HFF-Myc (cell line): ENCODE measurements around the gene ABHD14A.

Experiments used
- DNase-seq: peaks from one replicate; pipeline ENCODE4 v3.0.0-alpha.2; 2011; ENCODE audit warnings: low read depth; ENCODE audit errors: extremely low read depth
- H3K4me3 ChIP-seq: replicated peaks from 2 replicates; pipeline ENCODE4 v1.5.1; 2011; ENCODE audit warnings: low read depth, mild to moderate bottlenecking, control low read depth, low read length
- TF ChIP-seq, protein P1 (sequence below): IDR thresholded peaks from 2 replicates; pipeline ENCODE4 v1.5.1; 2012; ENCODE audit warnings: mild to moderate bottlenecking, low read depth, low read length, control low read depth; ENCODE audit errors: missing control alignments

Gene ABHD14A

DNA sequence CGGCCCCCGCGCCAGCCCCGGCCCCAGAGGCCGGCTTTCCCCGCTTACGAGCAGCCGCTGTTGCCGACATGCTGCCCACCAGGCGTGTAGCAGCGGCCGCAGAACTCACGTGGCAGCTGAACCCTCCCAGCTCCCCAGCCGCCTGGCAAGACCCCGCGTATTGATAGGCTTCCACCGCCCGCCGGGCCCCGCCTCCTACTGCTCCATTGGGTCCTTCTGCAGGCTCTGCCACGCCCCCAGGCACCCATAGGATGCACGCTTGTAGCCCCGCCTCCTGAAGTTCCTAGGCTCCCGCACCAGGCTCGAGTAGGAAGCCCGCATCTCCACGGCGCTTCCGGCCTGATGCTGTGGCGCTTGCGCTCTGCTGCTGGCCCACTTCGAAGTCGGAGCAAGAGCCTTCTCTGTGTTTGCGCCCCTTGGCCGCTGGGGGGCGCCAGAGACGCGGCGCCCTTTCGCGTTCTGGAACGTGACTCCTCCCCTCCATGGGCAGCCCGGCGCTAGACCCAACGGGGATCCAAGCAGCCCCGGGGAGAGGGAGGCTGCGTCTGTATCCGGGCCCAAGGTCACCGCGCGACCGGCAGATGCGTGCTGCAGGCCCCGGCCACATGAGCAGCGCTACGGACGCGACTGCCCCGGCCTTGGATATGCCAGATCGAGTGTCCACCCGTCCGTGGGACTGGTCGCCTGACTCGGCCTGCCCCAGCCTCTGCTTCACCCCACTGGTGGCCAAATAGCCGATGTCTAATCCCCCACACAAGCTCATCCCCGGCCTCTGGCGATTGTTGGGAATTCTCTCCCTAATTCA, 32.9 kb upstream of the ABHD14A start, which contains the start of the genes PARP3 and RRP9:
PARP3 (plus strand) TSS at position 566 of the 805 bp plus-strand sequence. CDS start 993 bp downstream, outside the sequence.
RRP9 (minus strand) TSS at position 107 of the 805 bp plus-strand sequence; CDS start at position 70, 37 bp downstream.
- peak within 1 kb of the TSS; percentile 96 for H3K4me3 ChIP-seq
- peak; percentile 99 for DNase-seq
- TF ChIP-seq, protein P1, sequence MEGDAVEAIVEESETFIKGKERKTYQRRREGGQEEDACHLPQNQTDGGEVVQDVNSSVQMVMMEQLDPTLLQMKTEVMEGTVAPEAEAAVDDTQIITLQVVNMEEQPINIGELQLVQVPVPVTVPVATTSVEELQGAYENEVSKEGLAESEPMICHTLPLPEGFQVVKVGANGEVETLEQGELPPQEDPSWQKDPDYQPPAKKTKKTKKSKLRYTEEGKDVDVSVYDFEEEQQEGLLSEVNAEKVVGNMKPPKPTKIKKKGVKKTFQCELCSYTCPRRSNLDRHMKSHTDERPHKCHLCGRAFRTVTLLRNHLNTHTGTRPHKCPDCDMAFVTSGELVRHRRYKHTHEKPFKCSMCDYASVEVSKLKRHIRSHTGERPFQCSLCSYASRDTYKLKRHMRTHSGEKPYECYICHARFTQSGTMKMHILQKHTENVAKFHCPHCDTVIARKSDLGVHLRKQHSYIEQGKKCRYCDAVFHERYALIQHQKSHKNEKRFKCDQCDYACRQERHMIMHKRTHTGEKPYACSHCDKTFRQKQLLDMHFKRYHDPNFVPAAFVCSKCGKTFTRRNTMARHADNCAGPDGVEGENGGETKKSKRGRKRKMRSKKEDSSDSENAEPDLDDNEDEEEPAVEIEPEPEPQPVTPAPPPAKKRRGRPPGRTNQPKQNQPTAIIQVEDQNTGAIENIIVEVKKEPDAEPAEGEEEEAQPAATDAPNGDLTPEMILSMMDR, result peak; percentile 99

DNA sequence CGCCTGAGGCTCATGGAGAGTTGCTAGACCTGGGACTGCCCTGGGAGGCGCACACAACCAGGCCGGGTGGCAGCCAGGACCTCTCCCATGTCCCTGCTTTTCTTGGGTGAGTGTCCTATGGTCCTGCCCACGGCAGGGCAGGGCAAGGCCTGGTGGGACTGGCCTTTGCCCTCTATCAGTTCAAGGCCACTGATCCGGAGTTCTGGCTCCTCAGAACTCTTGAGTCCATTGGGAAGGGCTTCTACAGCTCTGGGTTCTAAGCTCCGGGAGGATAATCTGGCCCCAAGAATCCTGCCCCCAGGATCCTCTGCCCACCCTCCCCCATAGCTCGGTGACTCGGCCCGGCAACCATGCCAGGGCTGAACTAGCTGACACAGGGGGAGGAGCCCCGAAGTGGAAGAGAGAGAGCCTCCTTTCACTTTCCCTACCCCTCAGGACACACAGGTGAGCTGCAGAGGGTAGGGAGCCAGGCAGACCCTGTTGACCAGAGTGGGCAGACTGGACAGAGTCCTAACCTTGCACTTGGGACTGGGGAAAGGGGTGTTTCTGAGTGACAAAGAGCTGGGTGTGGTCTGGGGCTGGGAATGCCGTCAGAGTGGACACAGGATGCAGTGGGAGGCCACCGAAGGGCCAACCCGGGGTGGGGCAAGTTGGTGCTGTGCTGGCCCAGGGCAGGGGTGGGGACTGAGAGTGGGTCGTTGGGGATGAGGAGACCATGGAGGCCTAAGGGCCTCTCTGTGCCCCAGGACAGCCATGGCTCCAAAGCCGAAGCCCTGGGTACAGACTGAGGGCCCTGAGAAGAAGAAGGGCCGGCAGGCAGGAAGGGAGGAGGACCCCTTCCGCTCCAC, 32.0 kb upstream of the ABHD14A start:
- peak overlapping the region; percentile 47 for H3K4me3 ChIP-seq
- DNase-seq, result no peak
- TF ChIP-seq, protein P1, result no peak

DNA sequence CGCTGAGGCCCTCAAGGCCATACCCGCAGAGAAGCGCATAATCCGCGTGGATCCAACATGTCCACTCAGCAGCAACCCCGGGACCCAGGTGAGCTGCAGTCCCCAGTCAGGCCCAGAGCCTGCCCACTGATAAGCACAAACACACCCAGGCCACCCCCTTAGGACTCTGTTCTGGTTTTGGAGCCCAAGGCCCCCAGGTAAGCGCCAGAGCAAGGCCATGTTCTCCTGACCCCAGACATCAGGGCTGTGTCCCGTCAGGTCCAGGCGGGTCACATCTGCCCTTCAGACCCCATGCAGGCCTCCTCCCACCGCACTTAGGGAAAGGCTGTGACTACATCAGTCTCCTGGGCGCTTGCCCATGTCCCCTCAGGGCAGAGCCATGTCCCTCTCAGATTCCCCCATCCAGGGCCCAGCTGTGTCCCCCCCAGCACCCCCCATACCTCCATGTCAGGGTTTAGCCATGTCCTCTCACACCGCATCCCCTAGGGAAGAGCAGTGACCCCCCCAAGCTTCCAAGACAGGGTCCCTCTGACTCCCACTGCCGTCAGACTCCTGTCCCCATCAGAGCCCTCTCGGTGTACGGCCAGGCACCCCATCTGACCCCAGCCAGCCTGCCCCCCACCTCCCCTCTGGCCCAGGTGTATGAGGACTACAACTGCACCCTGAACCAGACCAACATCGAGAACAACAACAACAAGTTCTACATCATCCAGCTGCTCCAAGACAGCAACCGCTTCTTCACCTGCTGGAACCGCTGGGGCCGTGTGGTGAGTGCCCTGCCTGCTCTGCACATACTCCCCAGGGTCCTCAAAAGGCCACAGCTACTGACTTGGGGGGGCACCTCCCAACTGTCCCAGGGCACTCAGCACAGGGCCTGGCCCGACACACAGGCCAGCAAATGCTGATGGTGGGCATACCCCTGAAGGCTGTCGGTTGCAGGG, 31.1 kb upstream of the ABHD14A start:
- TF ChIP-seq, protein P1, result no peak
- DNase-seq, result no peak
- no peak overlapping the region for H3K4me3 ChIP-seq

DNA sequence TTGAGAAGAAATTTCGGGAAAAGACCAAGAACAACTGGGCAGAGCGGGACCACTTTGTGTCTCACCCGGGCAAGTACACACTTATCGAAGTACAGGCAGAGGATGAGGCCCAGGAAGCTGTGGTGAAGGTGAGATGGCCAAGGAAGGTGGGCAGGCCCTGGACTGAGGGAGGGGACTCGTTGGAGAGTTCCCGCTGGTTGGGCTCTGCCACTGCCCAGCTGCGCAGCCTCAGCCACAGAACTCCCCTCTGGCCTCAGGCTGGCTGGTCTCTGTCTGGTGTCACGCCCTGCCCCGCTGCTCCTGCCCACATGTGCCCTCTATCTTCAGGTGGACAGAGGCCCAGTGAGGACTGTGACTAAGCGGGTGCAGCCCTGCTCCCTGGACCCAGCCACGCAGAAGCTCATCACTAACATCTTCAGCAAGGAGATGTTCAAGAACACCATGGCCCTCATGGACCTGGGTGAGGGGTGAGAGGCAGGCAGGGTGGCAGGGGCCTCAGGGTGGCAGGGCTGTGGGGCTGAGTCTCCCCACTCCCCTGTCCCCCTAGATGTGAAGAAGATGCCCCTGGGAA, 30.3 kb upstream of the ABHD14A start:
- no peak overlapping the region for H3K4me3 ChIP-seq
- DNase-seq, result no peak
- TF ChIP-seq, protein P1, result no peak

DNA sequence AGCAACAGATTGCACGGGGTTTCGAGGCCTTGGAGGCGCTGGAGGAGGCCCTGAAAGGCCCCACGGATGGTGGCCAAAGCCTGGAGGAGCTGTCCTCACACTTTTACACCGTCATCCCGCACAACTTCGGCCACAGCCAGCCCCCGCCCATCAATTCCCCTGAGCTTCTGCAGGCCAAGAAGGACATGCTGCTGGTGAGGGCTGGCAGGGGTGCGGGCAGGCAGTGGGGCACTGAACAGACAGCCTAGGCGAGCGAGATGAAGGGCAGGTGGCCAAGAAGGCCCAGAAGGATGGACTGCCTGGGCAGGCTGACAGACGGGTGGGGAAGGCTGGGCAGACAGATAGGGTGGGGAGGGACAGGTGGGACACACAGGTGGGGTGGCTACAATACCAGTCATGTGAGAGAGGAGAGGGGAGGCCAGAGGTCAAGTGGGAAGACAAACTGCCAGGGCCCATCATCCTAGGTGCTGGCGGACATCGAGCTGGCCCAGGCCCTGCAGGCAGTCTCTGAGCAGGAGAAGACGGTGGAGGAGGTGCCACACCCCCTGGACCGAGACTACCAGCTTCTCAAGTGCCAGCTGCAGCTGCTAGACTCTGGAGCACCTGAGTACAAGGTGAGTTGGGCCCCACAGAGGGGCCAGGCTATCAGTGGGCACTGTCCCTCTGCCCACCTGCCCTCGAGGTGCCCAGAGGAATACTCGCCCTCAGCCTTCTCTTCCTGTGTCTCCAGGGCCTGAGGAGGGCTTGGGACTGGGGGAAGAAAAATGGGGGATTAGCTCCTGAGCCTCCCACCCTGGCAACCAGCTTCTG, 29.6 kb upstream of the ABHD14A start:
- H3K4me3 ChIP-seq, result no peak overlapping the region
- TF ChIP-seq, protein P1, result no peak
- DNase-seq, result no peak
